IMR-90 (cell line): ENCODE measurements around the gene ARHGEF1. TPM values are rescaled to one million over a fixed set of nuclear protein-coding genes. Genes with fewer than 3 reads are reported as not detected.

ENCODE experiments used
- ATAC-seq: fragments of 200-7000 bp; cut with Tn5 transposase; 2 replicates; pipeline ENCODE4 v1.9.1; 2020; ENCODE audit warnings: low read depth, mild to moderate bottlenecking, moderate library complexity
- BruUV-seq: library from RNA; stranded (reverse); fragments of 400-500 nt; replicated peaks from 2 replicates; lab custom pipeline; 2021; lab: Mats Ljungman, UMichigan
- CTCF ChIA-PET: fragments of 300-600 bp; formaldehyde crosslinking; extraction: SDS; loops from one replicate; lab custom pipeline; 2021; ENCODE audit warnings: antibody characterized with exemption; lab: Yijun Ruan, JAX
- POLR2A ChIA-PET: fragments of 300-600 bp; sonication (Branson Sonifier 250); formaldehyde crosslinking; loops from one replicate; lab custom pipeline; 2022; ENCODE audit warnings: antibody characterized with exemption; ENCODE audit not compliant: unreplicated experiment; lab: Charles Lee
- DNase-seq: peaks from one replicate; pipeline ENCODE4 v3.0.0; 2013
- H2AFZ ChIP-seq: replicated peaks from 2 replicates; pipeline ENCODE3; 2013; ENCODE audit warnings: low read length, mild to moderate bottlenecking; ENCODE audit not compliant: poor library complexity
- H2AK5ac ChIP-seq: 2 replicates; pipeline ENCODE4 v1.6.1; 2013; ENCODE audit warnings: low read depth, low read length, inconsistent platforms
- H2AK9ac ChIP-seq: replicated peaks from 2 replicates; pipeline ENCODE3; 2013; ENCODE audit warnings: mild to moderate bottlenecking, low read depth, low read length, moderate library complexity; ENCODE audit not compliant: poor library complexity
- H2BK120ac ChIP-seq: 2 replicates; pipeline ENCODE4 v1.6.1; 2013; ENCODE audit warnings: low read depth, low read length, inconsistent platforms
- H2BK15ac ChIP-seq: 3 replicates; pipeline ENCODE4 v1.6.1; 2013; ENCODE audit warnings: low read depth, low read length, inconsistent platforms
- H2BK20ac ChIP-seq: 2 replicates; pipeline ENCODE4 v1.6.1; 2013; ENCODE audit warnings: low read depth, mild to moderate bottlenecking, inconsistent platforms, low read length, moderate library complexity
- H2BK5ac ChIP-seq: 2 replicates; pipeline ENCODE4 v1.6.1; 2013; ENCODE audit warnings: mild to moderate bottlenecking, low read depth, low read length, inconsistent platforms; ENCODE audit not compliant: poor library complexity, severe bottlenecking
- H3K14ac ChIP-seq: replicated peaks from 2 replicates; pipeline ENCODE4 v1.6.1; 2013; ENCODE audit warnings: low read depth, low read length, inconsistent platforms
- H3K18ac ChIP-seq: 2 replicates; pipeline ENCODE4 v1.6.1; 2013; ENCODE audit warnings: low read depth, low read length, control low read depth
- H3K23ac ChIP-seq: 2 replicates; pipeline ENCODE4 v1.6.1; 2013; ENCODE audit warnings: low read depth, low read length, inconsistent platforms
- H3K27ac ChIP-seq: 2 replicates; pipeline ENCODE4 v1.5.1; 2013; ENCODE audit warnings: mild to moderate bottlenecking, control low read depth, low read length; ENCODE audit not compliant: insufficient read depth
- H3K27me3 ChIP-seq: 2 replicates; pipeline ENCODE4 v1.6.1; 2013; ENCODE audit warnings: low read length; ENCODE audit not compliant: control insufficient read depth, insufficient read depth
- H3K36me3 ChIP-seq: 2 replicates; pipeline ENCODE4 v1.6.1; 2013; ENCODE audit warnings: low read length, mixed read lengths; ENCODE audit not compliant: control insufficient read depth, insufficient read depth
- H3K4ac ChIP-seq: 2 replicates; pipeline ENCODE4 v1.6.1; 2013; ENCODE audit warnings: low read depth, low read length, inconsistent platforms
- H3K4me1 ChIP-seq: 2 replicates; pipeline ENCODE4 v1.6.1; 2013; ENCODE audit warnings: low read length, mixed read lengths; ENCODE audit not compliant: control insufficient read depth, insufficient read depth
- H3K4me2 ChIP-seq: 2 replicates; pipeline ENCODE4 v1.6.1; 2013; ENCODE audit warnings: low read depth, mild to moderate bottlenecking, control low read depth, low read length, moderate library complexity
- H3K4me3 ChIP-seq: 2 replicates; pipeline ENCODE4 v1.5.1; 2013; ENCODE audit warnings: low read depth, mild to moderate bottlenecking, control low read depth, low read length, moderate library complexity; ENCODE audit not compliant: insufficient read depth
- H3K56ac ChIP-seq: 2 replicates; pipeline ENCODE4 v1.6.1; 2013; ENCODE audit warnings: low read length, inconsistent platforms; ENCODE audit not compliant: insufficient read depth; ENCODE audit errors: extremely low read depth
- H3K79me1 ChIP-seq, 2 experiments: 2 replicates each; pipeline ENCODE4 v1.6.1; 2013; ENCODE audit warnings: low read length in 2 of 2, inconsistent platforms in 1 of 2, low read depth in 1 of 2
- H3K9ac ChIP-seq: 2 replicates; pipeline ENCODE4 v1.6.1; 2013; ENCODE audit warnings: low read depth, low read length, control low read depth
- H3K9me1 ChIP-seq: 2 replicates; pipeline ENCODE4 v1.6.1; 2013; ENCODE audit warnings: low read length, inconsistent platforms; ENCODE audit not compliant: insufficient read depth
- H3K9me3 ChIP-seq: 2 replicates; pipeline ENCODE4 v1.6.1; 2013; ENCODE audit warnings: low read length; ENCODE audit not compliant: control insufficient read depth, insufficient read depth
- H4K20me1 ChIP-seq: 2 replicates; pipeline ENCODE4 v1.6.1; 2013; ENCODE audit warnings: low read length, inconsistent platforms; ENCODE audit not compliant: insufficient read depth
- H4K5ac ChIP-seq: 2 replicates; pipeline ENCODE4 v1.6.1; 2013; ENCODE audit warnings: mild to moderate bottlenecking, low read depth, low read length, control low read depth
- H4K8ac ChIP-seq, 2 experiments: 2 replicates each; pipeline ENCODE4 v1.6.1; 2013; ENCODE audit warnings: low read depth in 2 of 2, low read length in 2 of 2, control low read depth in 1 of 2, inconsistent platforms in 1 of 2
- H4K91ac ChIP-seq: 2 replicates; pipeline ENCODE4 v1.6.1; 2013; ENCODE audit warnings: low read depth, low read length, inconsistent platforms; ENCODE audit not compliant: insufficient read depth
- BHLHE40 ChIP-seq: fragments of 150-350 bp; IDR thresholded peaks from 2 replicates; pipeline ENCODE4 v1.6.1; 2016; ENCODE audit warnings: mild to moderate bottlenecking, low read depth, low read length
- CEBPB ChIP-seq: IDR thresholded peaks from 2 replicates; pipeline ENCODE4 v1.6.1; 2012; ENCODE audit warnings: low read depth, low read length, improper control_type of control experiment
- CHD1 ChIP-seq: IDR thresholded peaks from 2 replicates; pipeline ENCODE4 v1.6.1; 2012; ENCODE audit warnings: low read depth, low read length, improper control_type of control experiment
- FOS ChIP-seq: fragments of 150-350 bp; IDR thresholded peaks from 2 replicates; pipeline ENCODE4 v1.6.1; 2016; ENCODE audit warnings: low read depth, low read length
- MAFK ChIP-seq: IDR thresholded peaks from 2 replicates; pipeline ENCODE4 v1.6.1; 2012; ENCODE audit warnings: low read depth, low read length, improper control_type of control experiment
- MAZ ChIP-seq: IDR thresholded peaks from 2 replicates; pipeline ENCODE4 v1.6.1; 2012; ENCODE audit warnings: low read depth, mild to moderate bottlenecking, low read length, improper control_type of control experiment, moderate library complexity, borderline replicate concordance
- NFE2L2 ChIP-seq: fragments of 150-350 bp; IDR thresholded peaks from 2 replicates; pipeline ENCODE4 v1.6.1; 2016; ENCODE audit warnings: low read depth, mild to moderate bottlenecking, low read length
- POLR2A ChIP-seq: IDR thresholded peaks from 2 replicates; pipeline ENCODE4 v1.6.1; 2012; ENCODE audit warnings: mild to moderate bottlenecking, low read depth, low read length
- RAD21 ChIP-seq: IDR thresholded peaks from 2 replicates; pipeline ENCODE4 v1.6.1; 2012; ENCODE audit warnings: low read length, improper control_type of control experiment
- RCOR1 ChIP-seq: IDR thresholded peaks from 2 replicates; pipeline ENCODE4 v1.6.1; 2012; ENCODE audit warnings: mild to moderate bottlenecking, low read length, improper control_type of control experiment; ENCODE audit not compliant: insufficient replicate concordance
- RFX5 ChIP-seq: IDR thresholded peaks from 2 replicates; pipeline ENCODE4 v1.8.0; 2012; ENCODE audit warnings: low read depth, mild to moderate bottlenecking, low read length, moderate library complexity
- SMC3 ChIP-seq: fragments of 150-350 bp; IDR thresholded peaks from 2 replicates; pipeline ENCODE4 v1.6.1; 2016; ENCODE audit warnings: low read depth, mild to moderate bottlenecking, antibody characterized with exemption, low read length, moderate library complexity
- WGBS, 2 experiments: methylation state at CpG; one replicate each; pipeline versions ENCODE4 v1.1.5 to v1.1.7; 2013; ENCODE audit warnings: missing lambda C conversion rate in 2 of 2; ENCODE audit not compliant: insufficient read length in 1 of 2; ENCODE audit errors: extremely low coverage in 2 of 2; 5-methylcytosine and 5-hydroxymethylcytosine counted together
- dilution Hi-C: fragments of 300-500 bp; cut with HindIII; formaldehyde crosslinking; loops from one replicate; pipeline ENCODE4 v1.14.3; 2018; ENCODE audit warnings: low sequenced_read_pairs; ENCODE audit not compliant: unreplicated experiment
- in situ Hi-C: fragments of 300-500 bp; cut with MboI; formaldehyde crosslinking; loops from 3 replicates; pipeline ENCODE4 v1.14.3; 2019; ENCODE audit warnings: low sequenced_read_pairs, inconsistent platforms, mixed read lengths
- intact Hi-C: fragments of 100-400 bp; cut with micrococcal nuclease; formaldehyde crosslinking; loops from 2 replicates; pipeline ENCODE4 v1.10.0; 2022
- polyA plus RNA-seq, 3 experiments: library from polyadenylated mRNA; depleted of rRNA; stranded (reverse); fragments of >200 nt; gene quantifications; 2 replicates each; pipeline ENCODE4 v1.2.3, GENCODE V29; 2012; ENCODE audit warnings: low replicate concordance in 1 of 3
- total RNA-seq: library from RNA; depleted of rRNA; stranded (reverse); fragments of >200 nt; gene quantifications from 2 replicates; pipeline ENCODE4 v1.2.3, GENCODE V29; 2012
- TF ChIP-seq, protein P1 (sequence below): conservative IDR thresholded peaks from 2 replicates; pipeline ENCODE4 v1.5.1; 2012; ENCODE audit warnings: mild to moderate bottlenecking, low read depth, low read length, improper control_type of control experiment
- TF ChIP-seq, protein P2 (sequence below): fragments of 150-350 bp; IDR thresholded peaks from 2 replicates; pipeline ENCODE4 v1.6.1; 2016; ENCODE audit warnings: low read depth, mild to moderate bottlenecking, low read length, moderate library complexity, borderline replicate concordance

ARHGEF1 gene
- total and polyA plus RNA-seq, 2 of the 4 experiments (the other 2 are of a cell fraction), result 11.5 to 47.1 TPM

DNA sequence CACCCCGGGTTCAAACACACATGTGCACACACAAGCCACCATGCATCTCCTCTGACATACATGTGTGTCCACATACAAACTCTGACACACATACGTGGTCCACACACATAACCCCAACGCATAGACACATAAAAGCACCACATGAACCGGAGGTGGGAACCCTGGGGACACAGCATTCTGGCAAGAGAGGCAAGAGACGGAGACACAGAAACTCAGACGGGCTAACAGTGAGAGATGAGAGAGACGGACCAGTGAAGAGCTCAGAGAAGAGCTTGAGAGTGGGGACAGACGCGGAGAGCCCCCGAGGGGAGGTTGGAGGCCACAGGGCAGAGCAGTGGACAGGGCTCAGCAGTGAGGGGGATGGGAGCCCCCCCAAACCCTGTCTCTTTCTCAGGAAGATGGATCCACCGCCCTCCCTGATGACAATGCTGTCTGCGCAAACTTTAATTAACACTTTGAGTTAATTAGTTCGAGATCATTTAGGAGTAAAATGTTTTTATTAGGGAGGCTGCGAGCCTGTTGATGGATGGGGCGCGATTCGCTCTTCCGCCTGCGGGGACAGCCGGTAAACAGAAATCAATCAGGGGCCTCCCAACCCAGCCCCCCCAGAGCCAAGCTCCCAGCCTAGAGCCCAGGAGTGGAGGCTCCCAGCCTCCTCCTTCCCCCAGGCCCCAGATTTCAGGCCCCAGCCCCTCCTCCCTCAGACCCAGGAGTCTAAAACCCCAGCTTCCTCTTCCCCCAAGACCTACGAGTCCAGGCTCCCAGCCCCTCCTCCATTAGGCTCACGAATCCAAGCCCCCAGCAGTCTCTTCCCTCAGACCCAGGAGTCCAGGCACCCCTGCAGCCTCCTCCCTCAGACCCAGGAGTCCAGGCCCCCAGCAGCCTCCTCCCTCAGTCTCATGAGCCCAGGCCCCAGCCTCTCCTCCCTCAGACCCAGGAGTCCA, 54.8 kb downstream of the ARHGEF1 start:
- CTCF ChIA-PET, result interaction anchor here (1.2 kb wide), 1 partner anchor 14 kb away, joined by 3 read pairs; no protein-coding TSS in a partner anchor
- H2AFZ ChIP-seq, result no peak overlapping the region
- no peaks in the 10 kb centered on the region for H3K9me1 ChIP-seq
- no peak overlapping the region for H2BK15ac ChIP-seq
- H2AK9ac ChIP-seq, result no peak overlapping the region
- intact Hi-C loops (no loop called here), in situ Hi-C loops (no loop called here), dilution Hi-C loops (no loop called here)
- no peak for DNase-seq
- ATAC-seq, result no peak
- no peaks in the 10 kb centered on the region for H3K36me3 ChIP-seq
- H3K4me3 ChIP-seq, result no peak overlapping the region
- no peak overlapping the region for H3K4me2 ChIP-seq
- H3K27me3 ChIP-seq, result peaks cover 36% of the 10 kb centered on the region
- no peak overlapping the region for H3K14ac ChIP-seq
- no peak overlapping the region for H3K4ac ChIP-seq
- H3K56ac ChIP-seq, result no peak overlapping the region
- H2BK5ac ChIP-seq, result no peak overlapping the region
- H3K23ac ChIP-seq, result no peak overlapping the region
- H3K9ac ChIP-seq, result no peak overlapping the region
- H3K27ac ChIP-seq, result no peak overlapping the region
- H2AK5ac ChIP-seq, result no peak overlapping the region
- 69% methylated on average over 3 of the region's 22 CpGs; no CpG with 5 or more reads in 1 of the 2 experiments for WGBS, 2 experiments
- no peaks in the 10 kb centered on the region for H3K79me1 ChIP-seq
- H3K18ac ChIP-seq, result no peak overlapping the region
- BruUV-seq, result no TSS peak
- H4K5ac ChIP-seq, result no peak overlapping the region
- H4K20me1 ChIP-seq, result peaks cover under 1% of the 10 kb centered on the region
- TF ChIP-seq FOS (no peak), RCOR1 (no peak), MAFK (no peak), POLR2A (no peak), RAD21 (no peak), SMC3 (no peak), CHD1 (no peak), CEBPB (no peak), NFE2L2 (no peak), RFX5 (no peak), MAZ (no peak), BHLHE40 (no peak)
- TF ChIP-seq, protein P1, sequence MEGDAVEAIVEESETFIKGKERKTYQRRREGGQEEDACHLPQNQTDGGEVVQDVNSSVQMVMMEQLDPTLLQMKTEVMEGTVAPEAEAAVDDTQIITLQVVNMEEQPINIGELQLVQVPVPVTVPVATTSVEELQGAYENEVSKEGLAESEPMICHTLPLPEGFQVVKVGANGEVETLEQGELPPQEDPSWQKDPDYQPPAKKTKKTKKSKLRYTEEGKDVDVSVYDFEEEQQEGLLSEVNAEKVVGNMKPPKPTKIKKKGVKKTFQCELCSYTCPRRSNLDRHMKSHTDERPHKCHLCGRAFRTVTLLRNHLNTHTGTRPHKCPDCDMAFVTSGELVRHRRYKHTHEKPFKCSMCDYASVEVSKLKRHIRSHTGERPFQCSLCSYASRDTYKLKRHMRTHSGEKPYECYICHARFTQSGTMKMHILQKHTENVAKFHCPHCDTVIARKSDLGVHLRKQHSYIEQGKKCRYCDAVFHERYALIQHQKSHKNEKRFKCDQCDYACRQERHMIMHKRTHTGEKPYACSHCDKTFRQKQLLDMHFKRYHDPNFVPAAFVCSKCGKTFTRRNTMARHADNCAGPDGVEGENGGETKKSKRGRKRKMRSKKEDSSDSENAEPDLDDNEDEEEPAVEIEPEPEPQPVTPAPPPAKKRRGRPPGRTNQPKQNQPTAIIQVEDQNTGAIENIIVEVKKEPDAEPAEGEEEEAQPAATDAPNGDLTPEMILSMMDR, result no peak
- TF ChIP-seq, protein P2, sequence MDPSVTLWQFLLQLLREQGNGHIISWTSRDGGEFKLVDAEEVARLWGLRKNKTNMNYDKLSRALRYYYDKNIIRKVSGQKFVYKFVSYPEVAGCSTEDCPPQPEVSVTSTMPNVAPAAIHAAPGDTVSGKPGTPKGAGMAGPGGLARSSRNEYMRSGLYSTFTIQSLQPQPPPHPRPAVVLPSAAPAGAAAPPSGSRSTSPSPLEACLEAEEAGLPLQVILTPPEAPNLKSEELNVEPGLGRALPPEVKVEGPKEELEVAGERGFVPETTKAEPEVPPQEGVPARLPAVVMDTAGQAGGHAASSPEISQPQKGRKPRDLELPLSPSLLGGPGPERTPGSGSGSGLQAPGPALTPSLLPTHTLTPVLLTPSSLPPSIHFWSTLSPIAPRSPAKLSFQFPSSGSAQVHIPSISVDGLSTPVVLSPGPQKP, result no peak
- POLR2A ChIA-PET, result interaction anchor here (0.6 kb wide), 1 partner anchor 795 kb away, joined by 12 read pairs; no protein-coding TSS in a partner anchor
- no peak overlapping the region for H4K8ac ChIP-seq
- H2BK20ac ChIP-seq, result no peak overlapping the region
- no peaks in the 10 kb centered on the region for H3K9me3 ChIP-seq
- peaks cover 11% of the 10 kb centered on the region for H3K4me1 ChIP-seq
- H2BK120ac ChIP-seq, result no peak overlapping the region
- no peak overlapping the region for H4K91ac ChIP-seq
